Iris pigment epithelial cell (primary cell): Measurements from ENCODE around the gene EPM2A.

Source experiments
- DNase-seq: peaks from one replicate; pipeline ENCODE4 v3.0.0-alpha.2; 2011; ENCODE audit warnings: low read depth

EPM2A gene

GRCh38 chr6:145673504-145673903 lies 61.8 kb downstream of the EPM2A start:
- no peak for DNase-seq

GRCh38 chr6:145670311-145670710 lies 65.0 kb downstream of the EPM2A start:
- peak; percentile 11 for DNase-seq

- peak; percentile 84 for DNase-seq
Measured at GRCh38 chr6:145669627-145670034, 65.7 kb downstream of the EPM2A start.

- DNase-seq, result peak; percentile 1
Measured at GRCh38 chr6:145668844-145669243, 66.5 kb downstream of the EPM2A start.

- DNase-seq, result no peak
Measured at GRCh38 chr6:145660676-145661075, 74.6 kb downstream of the EPM2A start.

GRCh38 chr6:145656128-145656527 lies 79.2 kb downstream of the EPM2A start:
- DNase-seq, result no peak

GRCh38 chr6:145652572-145652971 lies 82.7 kb downstream of the EPM2A start:
- DNase-seq, result no peak

GRCh38 chr6:145651988-145652387 lies 83.3 kb downstream of the EPM2A start:
- DNase-seq, result no peak

GRCh38 chr6:145648149-145648548 lies 87.2 kb downstream of the EPM2A start:
- DNase-seq, result no peak

- DNase-seq, result no peak
Measured at GRCh38 chr6:145647602-145648001, 87.7 kb downstream of the EPM2A start.

- DNase-seq, result peak; percentile 58
Measured at GRCh38 chr6:145643760-145644159, 91.6 kb downstream of the EPM2A start.

GRCh38 chr6:145633981-145634627 lies 101.2 kb downstream of the EPM2A start:
- peak; percentile 77 for DNase-seq

- DNase-seq, result no peak
Measured at GRCh38 chr6:145632971-145633370, 102.3 kb downstream of the EPM2A start.

GRCh38 chr6:145631374-145631773 lies 103.9 kb downstream of the EPM2A start:
- no peak for DNase-seq

GRCh38 chr6:145630598-145630997 lies 104.7 kb downstream of the EPM2A start:
- no peak for DNase-seq

GRCh38 chr6:145629478-145629877 lies 105.8 kb downstream of the EPM2A start:
- DNase-seq, result no peak

- no peak for DNase-seq
Measured at GRCh38 chr6:145627451-145627850, 107.9 kb downstream of the EPM2A start.

- DNase-seq, result peak; percentile 57
Measured at GRCh38 chr6:145626857-145627256, 108.5 kb downstream of the EPM2A start.

GRCh38 chr6:145623231-145623630 lies 112.1 kb downstream of the EPM2A start:
- DNase-seq, result no peak

GRCh38 chr6:145621776-145622175 lies 113.5 kb downstream of the EPM2A start:
- DNase-seq, result no peak

GRCh38 chr6:145620088-145620487 lies 115.2 kb downstream of the EPM2A start:
- DNase-seq, result no peak

- DNase-seq, result no peak
Measured at GRCh38 chr6:145609521-145609920, 125.8 kb downstream of the EPM2A start.

- DNase-seq, result no peak
Measured at GRCh38 chr6:145608850-145609249, 126.5 kb downstream of the EPM2A start.

- DNase-seq, result no peak
Measured at GRCh38 chr6:145603991-145604390, 131.3 kb downstream of the EPM2A start.
